Measurements from ENCODE around the gene GPR158. TPM values are rescaled to one million over a fixed set of nuclear protein-coding genes. Genes with fewer than 3 reads are reported as not detected.
A peak's percentile ranks its signal among the peaks of the same experiment; 100 is the strongest.

GPR158 gene
- total and polyA plus RNA-seq, 4 donors, result 0.02 to 0.97 TPM; not detected in 2

DNA sequence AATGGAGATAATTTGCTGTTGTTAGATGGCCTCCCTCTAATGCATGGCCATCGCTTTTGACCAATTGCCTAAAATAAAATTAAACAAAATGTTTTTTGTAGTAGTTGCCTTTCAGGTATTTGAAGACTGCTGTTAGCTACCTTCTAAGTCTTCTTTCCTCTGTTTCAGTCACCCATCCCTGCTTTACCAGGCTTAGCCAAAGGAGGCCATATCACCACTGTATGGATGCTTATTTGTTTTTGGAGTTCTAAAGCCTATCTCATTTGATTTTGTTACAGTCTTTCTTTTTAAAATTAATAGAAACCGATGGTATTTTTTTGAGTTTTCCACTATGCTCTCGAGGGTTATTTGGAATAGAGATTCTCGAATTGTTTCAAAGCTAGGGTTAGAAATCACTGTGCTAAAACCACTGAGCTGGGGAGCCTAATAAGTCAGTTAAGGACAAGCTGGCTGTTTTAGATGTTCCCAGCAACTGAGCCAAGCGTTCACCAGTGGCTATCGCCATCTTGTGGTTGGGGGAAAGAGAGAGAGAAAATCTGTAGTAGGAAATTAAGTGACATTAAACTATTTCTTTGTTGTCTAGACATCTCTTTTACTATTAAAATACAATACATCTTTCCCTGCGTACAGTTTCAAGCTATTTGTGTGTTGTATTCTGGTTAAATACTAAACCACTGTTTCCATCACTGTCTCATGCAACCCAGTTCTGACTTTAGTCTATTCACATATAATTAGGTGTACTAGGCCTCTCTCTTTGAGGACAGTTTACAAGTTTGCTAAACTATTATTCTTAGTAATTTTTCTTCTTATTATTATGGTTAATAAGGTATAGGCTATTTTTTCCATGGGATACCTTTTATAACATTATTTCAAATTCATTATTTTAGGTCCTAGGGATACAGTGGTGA is 52.2 kb downstream of the GPR158 start:
- no peak overlapping the region for H3K27ac ChIP-seq (ENCODE audit: low read depth in 1 of 2, low read length in 1 of 2)
- no peaks in the 10 kb centered on the region for H3K36me3 ChIP-seq (ENCODE audit: control insufficient read depth in 4 of 4, insufficient read depth in 4 of 4, low read length in 4 of 4)
- H3K27me3 ChIP-seq (ENCODE audit: control insufficient read depth in 3 of 3, insufficient read depth in 3 of 3, low read length in 2 of 3), result no peaks in the 10 kb centered on the region
- TF ChIP-seq, protein P1, sequence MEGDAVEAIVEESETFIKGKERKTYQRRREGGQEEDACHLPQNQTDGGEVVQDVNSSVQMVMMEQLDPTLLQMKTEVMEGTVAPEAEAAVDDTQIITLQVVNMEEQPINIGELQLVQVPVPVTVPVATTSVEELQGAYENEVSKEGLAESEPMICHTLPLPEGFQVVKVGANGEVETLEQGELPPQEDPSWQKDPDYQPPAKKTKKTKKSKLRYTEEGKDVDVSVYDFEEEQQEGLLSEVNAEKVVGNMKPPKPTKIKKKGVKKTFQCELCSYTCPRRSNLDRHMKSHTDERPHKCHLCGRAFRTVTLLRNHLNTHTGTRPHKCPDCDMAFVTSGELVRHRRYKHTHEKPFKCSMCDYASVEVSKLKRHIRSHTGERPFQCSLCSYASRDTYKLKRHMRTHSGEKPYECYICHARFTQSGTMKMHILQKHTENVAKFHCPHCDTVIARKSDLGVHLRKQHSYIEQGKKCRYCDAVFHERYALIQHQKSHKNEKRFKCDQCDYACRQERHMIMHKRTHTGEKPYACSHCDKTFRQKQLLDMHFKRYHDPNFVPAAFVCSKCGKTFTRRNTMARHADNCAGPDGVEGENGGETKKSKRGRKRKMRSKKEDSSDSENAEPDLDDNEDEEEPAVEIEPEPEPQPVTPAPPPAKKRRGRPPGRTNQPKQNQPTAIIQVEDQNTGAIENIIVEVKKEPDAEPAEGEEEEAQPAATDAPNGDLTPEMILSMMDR (IDR thresholded peaks at IDR 0.05; ENCODE audit: control extremely low read depth, extremely low read depth), result no peak
- no peak overlapping the region for H3K4me3 ChIP-seq
- no peaks in the 10 kb centered on the region for H3K9me3 ChIP-seq (ENCODE audit: control insufficient read depth in 4 of 4, insufficient read depth in 3 of 4, low read length in 3 of 4)
- 32 to 33% methylated on average over 7 of the region's 7 CpGs for WGBS, 2 donors
- ATAC-seq (ENCODE audit: insufficient read depth, low FRiP score), result peak; percentile 58
- peak; percentile 18 to 57 (median 40) for DNase-seq
- no peaks in the 10 kb centered on the region for H3K4me1 ChIP-seq (ENCODE audit: control insufficient read depth in 5 of 5, insufficient read depth in 5 of 5, low read length in 5 of 5)
- no peak overlapping the region for H3K9ac ChIP-seq (ENCODE audit: insufficient read depth in 1 of 2, low read length in 2 of 2)

DNA sequence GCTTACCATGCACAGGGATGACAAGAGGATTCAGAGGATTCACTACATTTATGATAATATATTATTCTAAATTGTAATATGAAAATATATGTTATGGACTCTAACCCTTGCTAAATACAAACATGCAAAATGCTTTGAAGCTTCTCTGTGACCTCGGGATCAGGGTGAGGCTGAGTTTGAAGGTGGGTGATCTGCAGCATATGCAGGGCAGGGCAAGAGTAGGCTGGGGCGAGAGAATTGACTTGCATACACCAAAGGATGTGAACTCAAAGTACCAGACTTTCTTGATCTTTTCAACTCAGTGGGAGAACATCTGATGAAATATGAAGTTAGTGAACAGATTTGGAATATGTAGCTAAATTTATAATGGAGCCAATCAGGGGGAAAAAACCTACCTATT is 57.0 kb downstream of the GPR158 start:
- Histone ChIP-seq H3K9me3 (ENCODE audit: control insufficient read depth in 4 of 4, insufficient read depth in 3 of 4, low read length in 3 of 4) (no peaks in the 10 kb centered on the region), H3K4me3 (no peak overlapping the region), H3K9ac (ENCODE audit: insufficient read depth in 1 of 2, low read length in 2 of 2) (no peak overlapping the region), H3K27me3 (ENCODE audit: control insufficient read depth in 3 of 3, insufficient read depth in 3 of 3, low read length in 2 of 3) (no peaks in the 10 kb centered on the region), H3K27ac (ENCODE audit: low read depth in 1 of 2, low read length in 1 of 2) (no peak overlapping the region), H3K36me3 (ENCODE audit: control insufficient read depth in 4 of 4, insufficient read depth in 4 of 4, low read length in 4 of 4) (no peaks in the 10 kb centered on the region), H3K4me1 (ENCODE audit: control insufficient read depth in 5 of 5, insufficient read depth in 5 of 5, low read length in 5 of 5) (no peaks in the 10 kb centered on the region)
- no peak for ATAC-seq (ENCODE audit: insufficient read depth, low FRiP score)
- TF ChIP-seq, protein P1 (IDR thresholded peaks at IDR 0.05; ENCODE audit: control extremely low read depth, extremely low read depth), result no peak
- 74 to 77% methylated on average over 2 of the region's 2 CpGs for WGBS, 2 donors
- DNase-seq, result no peak

DNA sequence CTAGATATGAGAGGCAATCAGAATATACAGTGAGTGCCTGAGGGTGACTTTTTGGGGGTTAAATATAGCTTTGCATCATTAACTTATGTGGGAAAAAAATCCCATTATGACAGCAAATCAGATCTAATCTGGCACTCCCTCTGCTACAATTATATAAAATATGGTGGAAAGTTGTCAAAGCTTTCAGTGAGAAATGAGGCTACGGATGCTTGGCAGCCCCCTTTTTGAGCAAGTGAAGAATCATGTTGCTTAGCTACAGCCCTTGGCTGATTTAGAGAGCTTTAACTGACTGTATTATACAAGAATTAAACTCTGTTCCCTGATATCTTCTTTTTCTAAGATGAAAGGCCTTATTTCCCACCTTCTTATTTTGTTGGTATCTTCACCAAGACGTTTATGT is 57.4 kb downstream of the GPR158 start:
- Histone ChIP-seq H3K9ac (ENCODE audit: insufficient read depth in 1 of 2, low read length in 2 of 2) (no peak overlapping the region), H3K4me1 (ENCODE audit: control insufficient read depth in 5 of 5, insufficient read depth in 5 of 5, low read length in 5 of 5) (no peaks in the 10 kb centered on the region), H3K4me3 (no peak overlapping the region), H3K9me3 (ENCODE audit: control insufficient read depth in 4 of 4, insufficient read depth in 3 of 4, low read length in 3 of 4) (no peaks in the 10 kb centered on the region), H3K36me3 (ENCODE audit: control insufficient read depth in 4 of 4, insufficient read depth in 4 of 4, low read length in 4 of 4) (no peaks in the 10 kb centered on the region), H3K27me3 (ENCODE audit: control insufficient read depth in 3 of 3, insufficient read depth in 3 of 3, low read length in 2 of 3) (no peaks in the 10 kb centered on the region), H3K27ac (ENCODE audit: low read depth in 1 of 2, low read length in 1 of 2) (no peak overlapping the region)
- 57 to 72% methylated on average over 2 of the region's 2 CpGs for WGBS, 2 donors
- TF ChIP-seq, protein P1 (IDR thresholded peaks at IDR 0.05; ENCODE audit: control extremely low read depth, extremely low read depth), result no peak
- ATAC-seq (ENCODE audit: insufficient read depth, low FRiP score), result no peak
- DNase-seq, result no peak

Data from lung (tissue), 12 donors.